Stomach (tissue), 9 donors: ENCODE measurements around the gene ZFYVE9. TPM values are rescaled to one million over a fixed set of nuclear protein-coding genes. Genes with fewer than 3 reads are reported as not detected.
A peak's percentile ranks its signal among the peaks of the same experiment; 100 is the strongest.

Experiments used
- DNase-seq, 2 donors: peaks; one replicate each; pipeline versions ENCODE4 v3.0.0 to v3.0.0-alpha.2; 2013 to 2019
- H3K27ac ChIP-seq, 5 donors: fragments of 200-600 bp in 4 of 5; sonication (generic) in 4 of 5; one replicate each; pipeline ENCODE4 v1.5.1; 2013 to 2019; ENCODE audit warnings: mild to moderate bottlenecking in 1 of 5, moderate library complexity in 1 of 5
- H3K27me3 ChIP-seq, 3 donors: fragments of 200-600 bp; sonication (generic); one replicate each; pipeline ENCODE4 v1.5.1; 2017 to 2019; ENCODE audit warnings: mixed run types in 1 of 3
- H3K36me3 ChIP-seq, 4 donors: fragments of 200-600 bp; sonication (generic); 1 replicate in 3 of 4; 2 replicates in 1 of 4; pipeline ENCODE4 v1.5.1; 2016 to 2019
- H3K4me1 ChIP-seq, 4 donors: fragments of 200-600 bp; sonication (generic); one replicate each; pipeline ENCODE4 v1.5.1; 2016 to 2019
- H3K4me3 ChIP-seq, 4 donors: fragments of 200-600 bp; sonication (generic) in 3 of 4; one replicate each; pipeline ENCODE4 v1.5.1; 2016 to 2019; ENCODE audit warnings: mild to moderate bottlenecking in 1 of 4
- H3K9me3 ChIP-seq, 4 donors: fragments of 200-600 bp; sonication (generic); one replicate each; pipeline ENCODE4 v1.5.1; 2016 to 2019
- CTCF ChIP-seq, 7 experiments: fragments of 450-650 bp in 4 of 7; fragments of 200-600 bp in 3 of 7; sonication (generic) in 3 of 7; IDR thresholded peaks; one replicate each; pipeline ENCODE4 v1.5.1; 2016 to 2019; ENCODE audit warnings: antibody characterized with exemption in 7 of 7, control low read depth in 2 of 7, mild to moderate bottlenecking in 1 of 7
- EP300 ChIP-seq: sonication (generic); formaldehyde crosslinking; IDR thresholded peaks from one replicate; pipeline ENCODE4 v1.6.1; 2017; ENCODE audit warnings: antibody characterized with exemption
- POLR2A ChIP-seq, 4 donors: fragments of 450-650 bp; IDR thresholded peaks; one replicate each; pipeline ENCODE4 v1.6.1; 2016; ENCODE audit warnings: antibody characterized with exemption in 4 of 4, control low read depth in 2 of 4, mild to moderate bottlenecking in 1 of 4, moderate library complexity in 1 of 4
- POLR2AphosphoS5 ChIP-seq, 3 donors: sonication (generic); formaldehyde crosslinking; IDR thresholded peaks; one replicate each; pipeline ENCODE4 v1.6.1; 2016; ENCODE audit warnings: antibody characterized with exemption in 3 of 3
- WGBS, 5 donors: extraction: QIAGEN DNeasy Blood & Tissue Kit in 3 of 5; methylation state at CpG; one replicate each; pipeline versions ENCODE4 v1.1.5 to v1.1.7; 2013 to 2018; 5-methylcytosine and 5-hydroxymethylcytosine counted together
- intact Hi-C: fragments of 100-400 bp; cut with DNase I; formaldehyde crosslinking; loops from one replicate; pipeline ENCODE4 v1.15.1; 2023; ENCODE audit warnings: low total_unique reads
- polyA plus RNA-seq, 3 donors: library from polyadenylated mRNA; stranded (reverse); fragments of 200-250 nt; gene quantifications; one replicate each; pipeline ENCODE4 v1.2.3, GENCODE V29; 2013
- total RNA-seq, 5 donors: library from RNA; depleted of rRNA; stranded (reverse); fragments of >200 nt; gene quantifications; one replicate each; pipeline versions ENCODE4 v1.1.0 to v1.2.3, GENCODE V29; 2014 to 2016
- donor health status: healthy with polysubstance abuse.
- donor health status: Bipolar disorder and iron deficiency.
- donor health status: healthy.

Gene ZFYVE9
- total and polyA plus RNA-seq, 8 donors, result 3.6 to 61.1 (median 15.7) TPM

- no peak for TF ChIP-seq POLR2AphosphoS5 (IDR thresholded peaks at IDR 0.05)
- no peak for TF ChIP-seq EP300
- TF ChIP-seq CTCF (IDR thresholded peaks at IDR 0.05), result no peak
- TF ChIP-seq POLR2A (IDR thresholded peaks at IDR 0.05), result no peak
Measured at GRCh38 chr1:52288286-52288685, 146.4 kb downstream of the ZFYVE9 start.

GRCh38 chr1:52294580-52294979 lies 152.7 kb downstream of the ZFYVE9 start:
- intact Hi-C loops, result no loop called here
- H3K27ac ChIP-seq, result no peak overlapping the region

More at GRCh38 chr1:52288286-52288685, 146.4 kb downstream of the ZFYVE9 start:
- WGBS, 5 donors, result 93 to 100% (median 96%) methylated on average over 3 of the region's 3 CpGs
- no peak for DNase-seq
- no peaks in the 10 kb centered on the region for H3K4me1 ChIP-seq
- no peaks in the 10 kb centered on the region for H3K27me3 ChIP-seq
- no peak overlapping the region for H3K4me3 ChIP-seq
- peaks cover 0 to 7% (median 7%) of the 10 kb centered on the region in 4 donors for H3K36me3 ChIP-seq
- intact Hi-C loops, result no loop called here
- H3K27ac ChIP-seq, result no peak overlapping the region
- no peaks in the 10 kb centered on the region for H3K9me3 ChIP-seq

GRCh38 chr1:52296345-52296744 lies 154.5 kb downstream of the ZFYVE9 start:
- 3 to 19% (median 11%) methylated on average over 2 of the region's 2 CpGs for WGBS, 5 donors
- intact Hi-C loops, result loop anchor here (5.0 kb wide), 1 partner anchor 169 kb away; no protein-coding TSS in a partner anchor

More at GRCh38 chr1:52294580-52294979, 152.7 kb downstream of the ZFYVE9 start:
- Histone ChIP-seq H3K4me3 (no peak overlapping the region), H3K36me3 (peaks cover 0 to 16% (median 7%) of the 10 kb centered on the region in 4 donors), H3K27me3 (no peaks in the 10 kb centered on the region), H3K9me3 (no peaks in the 10 kb centered on the region), H3K4me1 (no peaks in the 10 kb centered on the region)
- DNase-seq, result no peak
- TF ChIP-seq POLR2AphosphoS5 (IDR thresholded peaks at IDR 0.05), result no peak
- TF ChIP-seq POLR2A (IDR thresholded peaks at IDR 0.05), result no peak
- WGBS, 5 donors, result 94 to 100% (median 98%) methylated on average over 1 of the region's 1 CpG

GRCh38 chr1:52305417-52306226 lies 163.7 kb downstream of the ZFYVE9 start:
- Histone ChIP-seq H3K4me1 (no peaks in the 10 kb centered on the region), H3K27ac (no peak overlapping the region), H3K36me3 (peaks cover 4 to 66% (median 64%) of the 10 kb centered on the region in 4 donors), H3K9me3 (no peaks in the 10 kb centered on the region), H3K27me3 (no peaks in the 10 kb centered on the region), H3K4me3 (no peak overlapping the region)
- intact Hi-C loops, result no loop called here
- WGBS, 5 donors, result 88 to 97% (median 94%) methylated on average over 8 to 13 of the region's 13 CpGs
- TF ChIP-seq POLR2A (IDR thresholded peaks at IDR 0.05) (no peak), EP300 (no peak), POLR2AphosphoS5 (IDR thresholded peaks at IDR 0.05) (no peak), CTCF (IDR thresholded peaks at IDR 0.05) (no peak)
- DNase-seq, result no peak

More at GRCh38 chr1:52296345-52296744, 154.5 kb downstream of the ZFYVE9 start:
- no peak overlapping the region for H3K4me3 ChIP-seq
- no peaks in the 10 kb centered on the region for H3K4me1 ChIP-seq
- no peaks in the 10 kb centered on the region for H3K9me3 ChIP-seq
- no peaks in the 10 kb centered on the region for H3K27me3 ChIP-seq
- peaks cover 0 to 22% (median 7%) of the 10 kb centered on the region in 4 donors for H3K36me3 ChIP-seq
- no peak overlapping the region for H3K27ac ChIP-seq
- peak in 1 of 2 donors; percentile 73 for DNase-seq
- TF ChIP-seq EP300 (no peak), CTCF (IDR thresholded peaks at IDR 0.05) (peak in 5 of 7 experiments; percentile 44 to 79 (median 60)), POLR2AphosphoS5 (IDR thresholded peaks at IDR 0.05) (peak in 1 of 3 donors; percentile 17)
